Activated naive CD4-positive, alpha-beta T cell treated with anti-CD3 and anti-CD28 coated beads, Interleukin-2, amount 50 U/mL, for 72 hours (primary cell): ENCODE data around the gene RASSF8. TPM values are rescaled to one million over a fixed set of nuclear protein-coding genes. Genes with fewer than 3 reads are reported as not detected.
A peak's percentile ranks its signal among the peaks of the same experiment; 100 is the strongest.

Experiments used
- ATAC-seq, 2 donors: fragments of 150-1000 bp; cut with Tn5 transposase; 2 replicates each; pipeline ENCODE4 v1.10.0; 2021; ENCODE audit warnings: mild to moderate bottlenecking in 2 of 2, moderate library complexity in 2 of 2
- DNase-seq, 2 donors: peaks; one replicate each; pipeline ENCODE4 v3.0.0; 2021 to 2022; ENCODE audit warnings: low spot score in 2 of 2
- H3K27ac Mint-ChIP-seq, 2 donors: one replicate each; pipeline ENCODE4 v1.8.0; 2022; ENCODE audit warnings: mild to moderate bottlenecking in 2 of 2, mixed read lengths in 2 of 2
- H3K36me3 Mint-ChIP-seq, 2 donors: one replicate each; pipeline ENCODE4 v1.8.0; 2022; ENCODE audit warnings: mixed read lengths in 2 of 2
- H3K9me3 Mint-ChIP-seq, 2 donors: one replicate each; pipeline ENCODE4 v1.8.0; 2022; ENCODE audit warnings: mixed read lengths in 2 of 2
- total RNA-seq, 2 donors: library from RNA; stranded (reverse); gene quantifications; one replicate each; pipeline ENCODE4 v1.2.3, GENCODE V29; 2022

Gene RASSF8
- total RNA-seq, 2 donors from 2014 or later = 0.46 to 0.56 TPM

DNA sequence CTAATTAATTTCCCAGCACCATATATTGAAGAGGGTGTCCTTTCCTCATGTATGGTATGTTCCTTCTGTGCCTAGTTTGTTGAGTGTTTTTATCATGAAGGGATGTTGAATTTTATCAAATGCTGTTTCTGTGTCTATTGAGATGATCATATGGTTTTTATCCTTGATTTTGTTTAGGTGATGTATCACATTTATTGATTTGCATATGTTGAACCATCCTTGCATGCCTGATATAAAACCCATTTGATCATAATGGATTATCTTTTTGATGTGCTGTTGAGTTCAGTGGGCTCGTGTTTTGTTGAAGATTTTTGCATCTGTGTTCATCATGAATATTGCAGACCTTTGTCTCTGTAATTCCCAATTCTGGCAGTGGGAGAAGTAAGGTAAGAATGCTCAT lies 44.6 kb downstream of the RASSF8 start:
- DNase-seq = no peak
- H3K27ac Mint-ChIP-seq = no peak overlapping the region
- peaks cover 0 to 4% of the 10 kb centered on the region in 2 donors for H3K36me3 Mint-ChIP-seq
- ATAC-seq = no peak
- H3K9me3 Mint-ChIP-seq = peaks cover 6 to 11% of the 10 kb centered on the region in 2 donors

DNA sequence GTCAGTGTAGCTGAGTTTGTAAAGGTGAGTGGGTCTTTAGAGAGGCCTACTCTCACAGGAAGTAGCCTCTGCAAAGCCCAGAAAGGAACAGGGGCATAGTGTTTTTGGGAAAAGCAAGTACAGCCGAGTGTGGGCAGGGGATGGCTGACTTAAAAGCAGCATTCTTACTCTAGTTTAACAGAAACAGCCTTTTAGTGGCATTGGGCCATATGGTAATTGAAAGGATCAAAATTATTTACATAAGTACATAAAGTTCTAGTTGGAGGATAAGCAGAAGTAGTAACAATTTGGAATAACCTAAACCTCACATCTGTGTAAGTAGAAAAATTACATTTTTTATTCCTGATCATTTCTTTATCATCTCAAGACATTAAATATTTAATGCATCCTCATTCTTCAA lies 49.1 kb downstream of the RASSF8 start:
- no peak for DNase-seq
- H3K27ac Mint-ChIP-seq = no peak overlapping the region
- no peak for ATAC-seq
- peaks cover 6 to 11% of the 10 kb centered on the region in 2 donors for H3K9me3 Mint-ChIP-seq
- peaks cover 0 to 4% of the 10 kb centered on the region in 2 donors for H3K36me3 Mint-ChIP-seq

DNA sequence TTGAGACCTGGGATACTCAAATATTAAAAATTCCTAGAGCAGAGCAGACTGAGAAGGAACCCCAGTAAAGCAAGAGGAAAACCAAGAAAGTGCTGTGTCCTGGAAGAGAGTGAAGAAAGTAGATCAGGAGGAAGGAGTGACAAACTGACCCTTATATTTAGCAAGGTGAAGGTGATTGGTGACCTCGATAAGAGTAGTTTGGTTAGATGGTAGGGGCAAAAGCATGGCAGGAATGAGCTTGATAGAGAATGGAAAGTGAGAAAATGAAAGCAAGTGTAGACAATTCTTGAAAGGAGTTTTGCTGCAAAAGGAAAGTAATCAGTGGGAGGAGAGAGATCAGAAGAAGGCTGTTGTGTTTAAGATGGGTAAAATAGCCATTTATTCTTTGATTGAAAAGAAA lies 51.1 kb downstream of the RASSF8 start:
- Mint-ChIP-seq H3K36me3 (no peaks in the 10 kb centered on the region), H3K9me3 (peaks cover 0 to 3% of the 10 kb centered on the region in 2 donors), H3K27ac (no peak overlapping the region)
- ATAC-seq = no peak
- DNase-seq = no peak

DNA sequence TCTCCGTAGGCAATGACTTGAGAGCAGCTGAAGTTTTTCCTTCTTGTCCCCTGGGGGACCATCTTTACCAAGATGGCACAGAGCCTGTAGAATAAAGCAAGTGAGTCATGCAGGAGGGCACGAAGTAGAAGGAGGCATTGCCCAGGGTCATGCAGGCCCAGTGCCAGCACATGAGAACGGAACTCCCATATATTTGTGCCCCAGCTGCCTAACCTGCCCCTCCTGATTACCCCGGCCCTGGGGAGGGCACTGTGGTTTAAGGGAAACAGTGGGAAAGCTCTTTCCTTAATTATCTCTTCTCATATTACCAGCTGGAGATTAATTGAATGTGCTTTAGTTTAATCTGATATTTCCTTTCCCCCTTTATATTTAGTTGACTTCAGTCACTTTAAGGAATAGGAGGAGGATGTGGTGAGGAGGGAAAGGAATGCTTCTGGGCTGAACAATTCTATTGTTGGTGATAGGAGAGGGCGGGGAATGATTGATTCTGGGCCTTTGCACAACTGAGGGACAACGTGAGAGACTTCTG lies 51.9 kb downstream of the RASSF8 start:
- DNase-seq = no peak
- H3K36me3 Mint-ChIP-seq = no peaks in the 10 kb centered on the region
- no peak for ATAC-seq
- H3K27ac Mint-ChIP-seq = no peak overlapping the region
- H3K9me3 Mint-ChIP-seq = peaks cover 0 to 3% of the 10 kb centered on the region in 2 donors

DNA sequence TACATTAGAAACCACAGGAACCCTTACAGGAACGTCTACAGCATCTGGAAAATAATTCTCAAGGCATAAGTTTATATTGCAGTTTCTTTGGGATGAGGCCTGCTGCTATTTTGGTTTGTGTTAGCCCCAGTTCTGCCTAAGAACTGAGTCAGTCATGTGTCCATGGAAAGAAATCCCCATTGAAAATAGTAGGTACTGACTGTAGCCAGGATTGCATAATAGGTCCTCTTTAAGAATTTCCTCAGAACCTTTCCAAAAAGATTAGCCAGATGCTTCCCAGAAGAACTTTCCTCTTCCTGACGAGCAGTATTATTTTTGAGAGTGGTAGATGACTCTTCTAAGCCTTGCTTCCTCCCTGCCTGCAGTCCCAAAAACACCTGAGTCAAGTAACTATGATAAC lies 52.6 kb downstream of the RASSF8 start:
- H3K9me3 Mint-ChIP-seq = peaks cover 0 to 3% of the 10 kb centered on the region in 2 donors
- ATAC-seq (no peak), DNase-seq (no peak)
- no peaks in the 10 kb centered on the region for H3K36me3 Mint-ChIP-seq
- no peak overlapping the region for H3K27ac Mint-ChIP-seq

DNA sequence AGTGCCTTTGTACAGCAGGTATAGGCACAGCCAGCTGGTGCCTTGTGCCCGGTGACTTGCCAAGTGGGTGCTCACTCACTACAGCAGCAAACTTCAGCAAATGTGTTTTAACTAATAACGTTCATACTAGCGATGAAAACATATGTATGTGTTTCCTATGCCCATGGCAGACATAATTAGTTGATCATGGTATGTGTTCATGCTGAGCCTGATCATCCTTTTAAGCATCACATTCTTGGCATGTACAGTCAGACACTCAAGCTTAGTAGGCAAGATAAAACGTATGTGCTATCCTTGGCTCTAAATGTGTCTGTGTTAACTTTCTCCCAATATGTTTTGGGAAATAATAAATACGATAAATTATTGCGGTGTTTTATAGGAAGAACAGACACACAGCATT lies 55.6 kb downstream of the RASSF8 start:
- Mint-ChIP-seq H3K9me3 (no peaks in the 10 kb centered on the region), H3K27ac (no peak overlapping the region), H3K36me3 (no peaks in the 10 kb centered on the region)
- ATAC-seq = no peak
- no peak for DNase-seq

DNA sequence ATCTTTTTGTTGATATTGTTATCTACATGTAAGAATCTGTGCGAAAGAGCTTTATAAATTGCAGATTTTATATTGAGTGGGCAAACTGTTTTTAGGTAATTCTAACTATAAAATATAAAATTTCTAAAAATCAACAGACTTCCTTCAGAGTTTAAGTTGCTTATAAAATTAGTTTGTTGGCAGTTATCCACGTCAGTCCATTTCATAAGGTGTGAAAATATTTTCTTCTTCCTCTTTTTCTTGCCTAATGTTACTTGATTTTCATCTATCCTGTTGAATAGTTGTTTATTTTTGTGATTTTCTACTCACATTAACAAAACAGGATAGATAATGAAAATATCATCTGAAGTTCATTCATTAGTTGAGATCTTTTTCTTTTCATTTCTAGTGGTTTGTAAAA lies 58.0 kb downstream of the RASSF8 start:
- ATAC-seq = no peak
- H3K36me3 Mint-ChIP-seq = no peaks in the 10 kb centered on the region
- H3K9me3 Mint-ChIP-seq = no peaks in the 10 kb centered on the region
- H3K27ac Mint-ChIP-seq = no peak overlapping the region
- DNase-seq = no peak

DNA sequence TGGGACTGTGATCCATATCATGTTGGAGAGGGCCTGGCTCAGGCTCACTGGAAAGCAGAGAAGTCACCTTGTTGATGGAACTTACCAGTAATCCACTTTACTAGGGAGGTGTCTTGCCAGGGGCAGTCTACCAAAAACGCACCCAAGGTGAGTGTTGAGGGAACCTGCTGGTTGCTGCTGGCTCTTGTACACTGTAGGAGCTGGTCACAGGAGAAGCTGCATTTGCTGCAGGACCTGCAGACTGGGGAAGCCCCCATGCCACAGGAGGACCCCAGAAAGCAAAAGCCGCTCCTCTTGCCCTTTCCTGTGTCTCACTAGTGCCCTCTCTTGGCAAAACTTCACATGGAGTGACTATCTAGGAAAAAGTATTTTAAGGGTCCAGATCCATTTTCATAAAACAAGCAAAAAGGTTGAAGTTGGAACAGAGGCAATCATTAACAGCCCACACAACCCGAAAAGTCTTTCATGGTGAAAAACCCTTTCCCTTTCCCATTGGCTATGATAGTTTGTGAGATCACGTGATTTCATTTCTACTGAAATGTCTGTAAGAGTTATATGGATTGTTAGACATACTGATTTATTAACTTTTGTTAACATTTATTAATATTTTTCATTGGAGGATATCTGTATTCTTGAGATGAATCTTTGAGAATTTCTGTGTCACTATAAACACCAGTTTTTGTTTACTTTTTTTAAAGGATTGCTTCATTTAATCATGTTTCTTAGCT lies 59.2 kb downstream of the RASSF8 start:
- ATAC-seq (no peak), DNase-seq (peak in 1 of 2 donors; percentile 25)
- H3K27ac Mint-ChIP-seq = no peak overlapping the region
- H3K36me3 Mint-ChIP-seq = no peaks in the 10 kb centered on the region
- H3K9me3 Mint-ChIP-seq = no peaks in the 10 kb centered on the region

DNA sequence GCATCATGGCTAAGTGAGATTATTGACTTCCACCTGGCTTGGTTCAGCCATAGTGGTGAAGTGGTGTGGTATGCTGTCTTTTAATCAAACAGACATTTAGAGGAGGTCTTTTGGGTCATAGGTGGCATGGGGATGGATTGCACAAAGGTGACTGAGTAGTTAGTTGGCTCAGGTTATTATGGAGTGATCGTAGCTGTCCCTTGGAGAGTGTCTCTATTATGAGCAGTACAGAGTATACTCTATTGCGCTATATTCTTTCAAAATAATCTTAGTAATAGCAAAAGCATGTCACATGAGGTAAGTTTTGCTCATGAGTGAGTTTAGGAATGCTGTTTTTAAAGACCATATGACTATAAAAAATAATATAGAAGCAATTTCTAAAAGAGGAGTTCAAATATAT lies 60.4 kb downstream of the RASSF8 start:
- no peak overlapping the region for H3K27ac Mint-ChIP-seq
- ATAC-seq (no peak), DNase-seq (no peak)
- no peaks in the 10 kb centered on the region for H3K9me3 Mint-ChIP-seq
- H3K36me3 Mint-ChIP-seq = no peaks in the 10 kb centered on the region

DNA sequence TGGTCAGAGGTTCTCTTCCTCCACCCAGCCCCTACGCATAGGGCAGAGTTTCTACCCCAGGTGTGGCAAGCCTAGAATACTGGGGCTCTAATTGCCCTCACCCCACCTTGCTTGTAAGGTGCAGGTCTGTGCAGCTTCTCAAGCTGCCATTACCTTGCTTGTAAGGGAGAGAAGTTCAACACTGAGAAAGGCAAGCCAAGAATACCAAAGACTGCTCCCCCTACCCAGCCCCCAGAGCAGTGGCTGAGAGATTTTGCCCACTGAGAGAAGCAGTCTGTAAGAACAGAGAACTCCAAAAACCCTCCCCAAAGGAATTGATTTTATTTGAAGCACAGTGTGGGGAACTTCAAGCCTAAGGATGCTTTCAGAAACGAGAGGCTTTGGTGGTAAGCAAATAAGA lies 63.1 kb downstream of the RASSF8 start:
- no peak for DNase-seq
- ATAC-seq = no peak
- Mint-ChIP-seq H3K36me3 (no peaks in the 10 kb centered on the region), H3K27ac (no peak overlapping the region), H3K9me3 (no peaks in the 10 kb centered on the region)

DNA sequence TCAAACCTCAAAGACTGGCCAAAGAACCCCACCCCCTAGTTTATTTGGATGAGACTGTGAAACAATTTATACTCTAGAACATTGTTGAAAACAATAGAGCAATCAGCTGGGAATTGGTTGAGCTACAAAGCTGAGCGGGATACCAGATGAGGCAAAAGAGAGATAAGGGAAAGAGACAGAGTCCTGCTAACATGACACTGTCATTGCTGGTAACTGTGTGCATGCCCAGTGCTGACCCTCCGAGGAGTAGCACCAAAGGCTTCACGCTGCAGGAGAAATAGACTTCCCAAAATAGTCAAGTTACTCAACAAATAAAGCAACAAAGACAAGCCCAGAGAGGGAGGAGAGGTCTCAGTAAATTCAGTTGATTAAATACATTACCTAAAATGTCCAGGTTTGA lies 63.6 kb downstream of the RASSF8 start:
- Mint-ChIP-seq H3K27ac (no peak overlapping the region), H3K9me3 (no peaks in the 10 kb centered on the region), H3K36me3 (no peaks in the 10 kb centered on the region)
- ATAC-seq (no peak), DNase-seq (no peak)

DNA sequence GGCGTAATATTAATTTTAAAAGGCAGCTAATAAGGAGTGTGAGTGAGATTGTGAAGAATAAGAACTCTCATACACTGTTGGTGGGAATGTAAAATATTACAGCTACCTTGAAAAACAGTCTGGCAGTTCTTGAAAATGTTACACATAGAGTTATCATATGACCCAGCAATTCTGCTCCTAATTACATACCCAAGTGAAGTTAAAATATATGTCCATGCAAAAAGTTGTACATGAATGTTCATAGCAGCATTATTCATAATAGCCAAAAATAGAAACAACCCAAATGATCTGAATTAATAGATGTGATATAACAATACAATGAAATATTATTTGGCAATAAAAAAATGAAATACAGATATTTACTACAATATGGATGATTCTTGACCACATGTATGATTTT lies 68.2 kb downstream of the RASSF8 start:
- Mint-ChIP-seq H3K27ac (no peak overlapping the region), H3K9me3 (no peaks in the 10 kb centered on the region), H3K36me3 (no peaks in the 10 kb centered on the region)
- ATAC-seq (no peak), DNase-seq (no peak)

DNA sequence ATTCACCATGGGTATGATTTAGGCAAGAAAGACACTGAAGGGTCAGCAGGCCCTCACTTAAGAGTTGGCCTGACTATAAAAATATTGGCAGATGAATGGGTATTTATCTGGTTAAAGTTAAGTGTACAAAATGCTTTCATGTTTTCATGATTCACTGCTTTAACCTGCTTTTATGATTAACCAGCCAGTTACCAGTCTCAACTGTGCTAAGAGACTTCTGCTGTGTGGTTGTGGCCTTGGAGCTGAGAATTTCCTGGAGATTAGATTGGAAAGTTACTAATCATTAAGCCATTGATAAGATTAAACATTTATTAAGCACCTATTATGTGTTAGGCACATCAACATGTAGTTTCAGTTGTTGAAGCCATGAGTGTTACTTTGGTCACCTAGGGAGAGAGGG lies 68.9 kb downstream of the RASSF8 start:
- Mint-ChIP-seq H3K27ac (no peak overlapping the region), H3K36me3 (no peaks in the 10 kb centered on the region), H3K9me3 (no peaks in the 10 kb centered on the region)
- ATAC-seq = no peak
- DNase-seq = no peak

DNA sequence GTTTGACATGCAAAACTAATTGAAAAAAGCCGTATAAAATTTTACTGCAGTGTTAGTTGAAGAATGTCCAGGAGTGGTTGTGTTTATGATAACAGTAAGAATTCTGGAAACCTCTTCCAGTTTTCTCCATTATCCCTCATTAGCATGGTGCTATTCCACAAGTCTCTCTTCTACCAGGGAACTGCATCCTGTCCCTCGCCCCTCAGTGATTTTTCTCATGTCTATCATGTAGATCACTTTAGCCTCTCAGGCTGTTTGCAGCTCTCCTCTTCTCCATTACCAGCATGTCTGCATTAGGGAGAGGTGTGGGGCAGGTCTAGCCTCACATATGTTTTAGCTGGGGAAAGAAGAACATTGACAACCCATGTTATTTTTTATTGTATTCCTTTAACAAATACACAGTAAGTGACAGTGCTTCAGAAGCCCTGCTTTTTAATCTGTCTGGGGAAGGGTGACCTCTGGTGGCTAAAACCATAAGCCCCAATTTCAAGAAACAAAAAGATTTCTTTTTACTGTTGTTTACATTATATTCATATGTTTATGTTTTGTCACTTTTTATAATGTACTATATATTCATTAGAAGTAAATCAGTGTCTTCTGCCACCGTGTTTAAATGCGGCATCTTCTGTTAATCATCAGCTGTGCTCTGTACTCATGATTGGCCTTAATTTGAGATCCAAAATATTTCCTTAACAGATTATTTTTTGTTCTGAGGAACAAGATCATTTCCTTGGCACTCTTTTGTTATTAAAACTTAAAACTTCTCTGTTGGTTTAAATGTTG lies 70.7 kb downstream of the RASSF8 start:
- Mint-ChIP-seq H3K9me3 (no peaks in the 10 kb centered on the region), H3K36me3 (no peaks in the 10 kb centered on the region), H3K27ac (no peak overlapping the region)
- peak in 1 of 2 donors; percentile 27 for DNase-seq
- no peak for ATAC-seq

DNA sequence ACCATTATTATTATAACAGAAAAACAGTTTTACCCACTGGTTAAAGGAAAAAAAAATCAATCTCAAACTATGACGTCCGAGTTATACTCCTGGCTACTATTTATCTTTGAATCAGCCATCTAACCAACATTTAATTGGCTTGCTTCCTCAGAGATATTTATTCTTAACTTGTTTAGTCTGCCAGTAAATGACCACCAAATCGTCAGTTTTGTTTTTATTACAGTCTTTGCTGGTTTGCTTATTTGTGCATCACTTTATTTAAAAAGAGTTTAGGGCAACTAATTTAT lies 71.2 kb downstream of the RASSF8 start:
- Mint-ChIP-seq H3K36me3 (no peaks in the 10 kb centered on the region), H3K9me3 (no peaks in the 10 kb centered on the region), H3K27ac (no peak overlapping the region)
- DNase-seq (no peak), ATAC-seq (no peak)

DNA sequence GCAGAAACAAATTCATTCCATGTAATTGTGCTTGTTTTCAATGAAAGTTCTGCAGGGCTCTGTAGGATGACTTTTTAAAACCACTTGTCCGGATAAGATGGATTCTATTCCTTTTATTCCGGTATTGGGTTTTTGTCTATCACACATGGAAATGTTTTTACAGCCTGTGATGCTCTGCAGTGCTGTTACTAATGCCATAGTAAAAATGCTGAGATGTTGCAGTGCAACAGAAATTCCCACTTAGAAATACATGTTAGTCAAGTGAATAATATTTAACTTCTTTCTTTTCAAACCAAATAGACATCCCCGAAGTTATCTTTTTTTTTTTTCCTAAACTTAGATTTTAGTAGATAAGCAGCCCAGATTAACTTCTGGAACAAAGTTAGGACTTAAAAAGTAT lies 71.9 kb downstream of the RASSF8 start:
- H3K9me3 Mint-ChIP-seq = no peaks in the 10 kb centered on the region
- H3K36me3 Mint-ChIP-seq = no peaks in the 10 kb centered on the region
- no peak overlapping the region for H3K27ac Mint-ChIP-seq
- no peak for DNase-seq
- ATAC-seq = no peak

DNA sequence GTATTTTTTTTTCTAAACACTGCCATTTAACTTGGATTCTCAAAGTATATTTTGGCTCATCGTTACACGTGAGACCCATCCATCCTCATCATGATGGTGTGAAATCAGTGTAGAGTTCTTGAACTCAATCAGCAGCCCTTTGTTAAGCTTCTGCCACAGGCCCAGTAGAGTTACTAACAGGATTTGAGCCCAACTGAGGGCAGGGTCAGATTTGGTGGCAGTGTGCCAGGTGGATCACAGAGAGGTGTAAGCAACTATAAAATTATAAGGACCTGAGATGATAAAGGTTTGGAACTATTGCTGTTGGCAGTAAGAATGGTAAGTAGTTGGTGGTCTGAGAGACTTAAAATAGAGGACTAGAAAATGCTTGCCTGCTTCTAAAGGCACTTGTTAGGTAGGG lies 72.8 kb downstream of the RASSF8 start:
- ATAC-seq (no peak), DNase-seq (no peak)
- no peak overlapping the region for H3K27ac Mint-ChIP-seq
- H3K9me3 Mint-ChIP-seq = no peaks in the 10 kb centered on the region
- H3K36me3 Mint-ChIP-seq = no peaks in the 10 kb centered on the region

DNA sequence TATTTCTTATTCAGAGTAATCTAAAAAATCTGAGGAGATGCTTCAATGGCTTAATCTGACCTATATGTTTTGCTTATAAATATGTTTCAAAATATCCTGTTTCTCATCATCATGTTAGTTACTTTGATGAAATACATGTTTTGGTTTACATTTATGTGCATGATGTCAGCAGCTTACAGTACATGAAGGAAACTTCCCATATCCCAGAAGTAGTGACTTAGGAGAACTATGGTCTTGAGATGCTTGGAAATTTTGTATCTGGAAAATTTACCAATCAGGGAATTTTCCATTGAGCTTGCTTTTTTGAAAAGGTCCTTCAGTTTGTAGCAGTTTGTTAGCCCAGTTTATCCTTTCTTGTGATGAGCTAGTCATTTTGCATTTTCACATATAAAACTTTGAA lies 73.3 kb downstream of the RASSF8 start:
- no peak for DNase-seq
- ATAC-seq = no peak
- no peaks in the 10 kb centered on the region for H3K9me3 Mint-ChIP-seq

More for the DNA sequence above, 73.3 kb downstream of the RASSF8 start:
- H3K36me3 Mint-ChIP-seq = no peaks in the 10 kb centered on the region
- H3K27ac Mint-ChIP-seq = no peak overlapping the region
